ENCODE measurements around the gene TK1.

The TK1 gene

GRCh38 chr17:78126895-78127238 is 60.0 kb downstream of the TK1 start:
- TF ChIP-seq CTCF (IDR thresholded peaks at IDR 0.05; ENCODE audit: insufficient read depth, missing control alignments) = no peak
- DNase-seq (ENCODE audit: insufficient read length, low spot score) = no peak
- no peak for FAIRE-seq

GRCh38 chr17:78125976-78126894 is 60.6 kb downstream of the TK1 start:
- FAIRE-seq = no peak
- DNase-seq (ENCODE audit: insufficient read length, low spot score) = no peak
- TF ChIP-seq CTCF (IDR thresholded peaks at IDR 0.05; ENCODE audit: insufficient read depth, missing control alignments) = no peak

- FAIRE-seq (no peak), DNase-seq (ENCODE audit: insufficient read length, low spot score) (no peak)
- TF ChIP-seq CTCF (IDR thresholded peaks at IDR 0.05; ENCODE audit: insufficient read depth, missing control alignments) = no peak
Observed at GRCh38 chr17:78125138-78125913, 61.5 kb downstream of the TK1 start.

- no peak for FAIRE-seq
- no peak for TF ChIP-seq CTCF (IDR thresholded peaks at IDR 0.05; ENCODE audit: insufficient read depth, missing control alignments)
Observed at GRCh38 chr17:78124836-78125137, 62.1 kb downstream of the TK1 start.

More at GRCh38 chr17:78124836-78125137, 62.1 kb downstream of the TK1 start:
- DNase-seq (ENCODE audit: insufficient read length, low spot score) = no peak

All from D721Med (cell line).